Stimulated activated naive B cell treated with anti-CD40 and anti-IgM and Interleukin-4, amounts not matched to agents 10 μg/mL and 1 μg/mL and 100 μg/mL, for 72 hours (primary cell): ENCODE results near the gene DCAF10.

Experiments
- ATAC-seq, 2 donors: fragments of 150-1000 bp; cut with Tn5 transposase; replicated peaks; 2 replicates each; pipeline ENCODE4 v1.10.0; 2021; ENCODE audit warnings: moderate library complexity in 1 of 2
- DNase-seq: peaks from one replicate; pipeline ENCODE4 v3.0.0; 2021
- H3K27ac Mint-ChIP-seq: one replicate; pipeline ENCODE4 v1.8.0; 2022; ENCODE audit warnings: mild to moderate bottlenecking, mixed read lengths
- H3K27me3 Mint-ChIP-seq, 2 donors: one replicate each; pipeline ENCODE4 v1.8.0; 2022; ENCODE audit warnings: mixed read lengths in 2 of 2
- H3K36me3 Mint-ChIP-seq, 2 donors: one replicate each; pipeline ENCODE4 v1.8.0; 2022; ENCODE audit warnings: mixed read lengths in 2 of 2, mild to moderate bottlenecking in 1 of 2
- H3K4me1 Mint-ChIP-seq, 2 donors: one replicate each; pipeline ENCODE4 v1.8.0; 2022; ENCODE audit warnings: mixed read lengths in 2 of 2, mild to moderate bottlenecking in 1 of 2
- H3K4me3 Mint-ChIP-seq, 2 donors: one replicate each; pipeline ENCODE4 v1.8.0; 2022; ENCODE audit warnings: mild to moderate bottlenecking in 2 of 2, mixed read lengths in 2 of 2, moderate library complexity in 1 of 2
- H3K9me3 Mint-ChIP-seq, 2 donors: one replicate each; pipeline ENCODE4 v1.8.0; 2022; ENCODE audit warnings: mixed read lengths in 2 of 2, mild to moderate bottlenecking in 1 of 2

The DCAF10 gene

GRCh38 chr9:37914701-37915358 is 114.2 kb downstream of the DCAF10 start:
- H3K27ac Mint-ChIP-seq = no peak overlapping the region
- ATAC-seq (no peak), DNase-seq (no peak)
- H3K4me3 Mint-ChIP-seq = no peak overlapping the region
- no peaks in the 10 kb centered on the region for H3K36me3 Mint-ChIP-seq
- no peaks in the 10 kb centered on the region for H3K9me3 Mint-ChIP-seq
- H3K4me1 Mint-ChIP-seq = peaks cover 6% of the 10 kb centered on the region in 2 donors
- no peaks in the 10 kb centered on the region for H3K27me3 Mint-ChIP-seq

- Mint-ChIP-seq H3K27ac (no peak overlapping the region), H3K4me3 (no peak overlapping the region), H3K9me3 (no peaks in the 10 kb centered on the region), H3K27me3 (no peaks in the 10 kb centered on the region), H3K4me1 (peaks cover 6% of the 10 kb centered on the region in 2 donors), H3K36me3 (no peaks in the 10 kb centered on the region)
- ATAC-seq (no peak), DNase-seq (no peak)
Measured at GRCh38 chr9:37915911-37916470, 115.4 kb downstream of the DCAF10 start.

DNA sequence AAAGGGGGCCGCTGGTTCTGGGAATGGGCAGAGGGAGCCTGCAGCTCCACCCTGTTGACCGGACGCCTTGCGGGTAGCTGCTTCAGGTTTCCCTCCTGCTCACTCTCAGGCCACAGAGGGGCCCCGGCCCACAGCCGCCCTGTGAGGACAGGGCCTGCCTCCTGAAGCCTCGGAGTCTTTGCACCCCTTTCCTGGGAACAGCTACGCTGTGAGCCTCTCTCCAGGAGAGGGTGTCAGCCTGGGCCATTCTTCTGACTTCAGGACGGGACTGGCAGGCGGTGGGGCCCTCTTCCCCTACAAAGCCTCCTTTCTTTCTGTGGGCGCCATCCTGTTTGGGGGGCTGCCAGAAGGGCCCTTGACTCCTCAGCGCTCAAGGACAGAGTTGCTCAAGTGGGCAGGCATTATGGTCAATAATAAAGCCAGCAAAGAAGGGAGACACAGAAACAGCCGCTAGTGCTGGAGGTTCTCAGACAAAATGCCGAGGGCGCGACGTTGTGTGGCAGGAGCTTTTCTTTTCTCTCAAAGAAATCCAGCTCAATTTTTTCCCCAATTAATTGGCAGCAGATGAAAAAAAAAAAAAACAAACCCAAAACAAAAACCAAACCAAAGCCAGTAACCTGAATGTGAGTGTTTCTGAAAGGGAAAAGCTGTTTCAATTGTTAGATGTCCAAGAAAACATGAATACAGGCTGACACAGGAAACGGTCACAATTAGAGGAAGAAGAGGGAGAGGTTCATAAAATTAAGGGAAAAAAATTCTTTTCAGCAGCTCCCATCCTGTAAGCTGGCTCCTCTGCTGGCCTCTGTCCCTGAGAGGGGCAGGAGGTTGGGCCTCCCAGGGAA is 116.1 kb downstream of the DCAF10 start:
- Mint-ChIP-seq H3K27me3 (no peaks in the 10 kb centered on the region), H3K4me1 (peaks cover 6% of the 10 kb centered on the region in 2 donors), H3K4me3 (no peak overlapping the region), H3K27ac (no peak overlapping the region), H3K36me3 (no peaks in the 10 kb centered on the region), H3K9me3 (no peaks in the 10 kb centered on the region)
- ATAC-seq (no peak), DNase-seq (no peak)
